Stimulated activated CD8-positive, alpha-beta memory T cell treated with anti-CD3 and anti-CD28 coated beads, Interleukin-12 subunit alpha, Interleukin-12 subunit beta, amount 100 ng/mL, for 24 hours (primary cell): ENCODE measurements around the gene NSL1.
"Not testable (repeated sequence)": the region's sequence is repeated elsewhere in the genome, so short reads cannot be mapped to it uniquely, and the experiment has no call there.

ENCODE experiments used
- DNase-seq: peaks from one replicate; pipeline ENCODE4 v3.0.0-alpha.2; 2020; ENCODE audit errors: extremely low read depth

Gene NSL1

DNA sequence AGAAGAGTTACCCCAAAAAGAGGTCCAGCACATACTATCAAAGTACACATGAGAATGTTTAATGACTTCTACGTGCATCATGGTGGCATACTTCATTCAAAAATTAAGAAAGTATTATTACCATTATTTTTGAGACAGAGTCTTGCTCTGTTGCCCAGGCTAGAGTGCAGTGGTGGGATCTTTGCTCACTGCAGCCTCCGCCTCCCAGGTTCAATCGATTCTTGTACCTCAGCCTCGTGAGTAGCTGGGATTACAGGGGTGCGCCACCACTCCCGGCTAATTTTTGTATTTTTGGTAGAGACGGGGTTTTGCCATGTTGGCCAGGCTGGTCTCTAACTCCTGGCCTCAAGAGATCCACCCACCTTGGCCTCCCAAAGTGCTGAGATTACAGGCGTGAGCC, 79.6 kb downstream of the NSL1 start:
- not testable (repeated sequence) for DNase-seq

DNA sequence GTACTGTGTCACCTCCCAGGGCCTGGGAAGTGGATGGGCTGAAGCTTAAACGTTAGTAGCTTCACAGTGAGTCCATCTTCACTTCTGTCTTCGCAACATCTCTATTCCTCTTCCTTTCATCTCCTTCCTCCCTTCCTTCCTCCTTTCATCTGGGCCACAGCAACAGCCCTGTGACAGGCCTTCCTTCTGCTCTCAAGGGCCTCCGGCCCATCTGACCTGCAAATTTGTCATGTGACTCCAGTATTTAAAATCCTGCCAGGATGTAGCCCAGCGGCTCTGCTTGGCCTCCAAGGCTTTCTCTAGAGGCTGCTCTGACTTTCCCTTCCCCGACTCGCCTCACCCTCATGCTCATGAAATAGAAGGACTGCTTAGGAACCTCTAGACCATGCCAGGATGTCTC, 81.0 kb downstream of the NSL1 start:
- no peak for DNase-seq

- DNase-seq: no peak
Observed at GRCh38 chr1:212703991-212704564, 87.5 kb downstream of the NSL1 start.

DNA sequence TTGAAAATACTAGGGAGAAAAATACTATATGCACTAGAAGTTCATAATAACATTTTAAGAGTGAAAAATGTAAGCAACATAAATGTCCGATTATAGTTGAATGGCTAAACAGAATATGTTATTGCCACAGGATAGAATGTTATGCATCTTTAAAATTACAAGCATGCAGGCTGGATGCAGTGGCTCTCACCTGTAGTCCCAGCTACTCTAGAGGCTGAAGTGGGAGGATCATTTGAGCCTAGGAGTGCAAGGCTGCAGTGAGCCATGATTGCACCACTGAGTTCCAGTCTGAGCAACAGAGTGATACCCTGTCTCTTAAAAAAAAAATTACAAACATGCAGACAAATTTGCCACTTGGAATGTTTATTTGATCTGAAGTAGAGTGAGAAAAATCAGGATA, 88.9 kb downstream of the NSL1 start:
- DNase-seq: no peak

DNA sequence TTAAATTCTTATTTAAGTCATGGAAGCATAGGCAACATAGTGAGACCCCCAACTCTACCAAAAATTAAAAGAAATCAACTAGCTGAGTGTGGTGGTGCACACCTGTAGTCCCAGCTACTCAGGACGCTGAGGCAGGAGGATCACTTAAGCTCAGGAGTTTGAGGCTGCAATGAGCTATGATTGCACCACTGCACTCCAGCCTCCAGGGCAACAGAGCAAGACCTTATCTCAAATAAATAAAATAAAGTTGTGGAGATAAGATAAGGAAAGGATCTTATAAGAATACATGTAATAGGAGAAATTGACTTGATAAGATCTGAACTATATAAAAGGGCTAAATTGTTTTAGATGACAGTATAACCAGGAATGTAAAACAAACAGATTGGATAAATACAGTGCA, 89.7 kb downstream of the NSL1 start:
- no peak for DNase-seq

DNA sequence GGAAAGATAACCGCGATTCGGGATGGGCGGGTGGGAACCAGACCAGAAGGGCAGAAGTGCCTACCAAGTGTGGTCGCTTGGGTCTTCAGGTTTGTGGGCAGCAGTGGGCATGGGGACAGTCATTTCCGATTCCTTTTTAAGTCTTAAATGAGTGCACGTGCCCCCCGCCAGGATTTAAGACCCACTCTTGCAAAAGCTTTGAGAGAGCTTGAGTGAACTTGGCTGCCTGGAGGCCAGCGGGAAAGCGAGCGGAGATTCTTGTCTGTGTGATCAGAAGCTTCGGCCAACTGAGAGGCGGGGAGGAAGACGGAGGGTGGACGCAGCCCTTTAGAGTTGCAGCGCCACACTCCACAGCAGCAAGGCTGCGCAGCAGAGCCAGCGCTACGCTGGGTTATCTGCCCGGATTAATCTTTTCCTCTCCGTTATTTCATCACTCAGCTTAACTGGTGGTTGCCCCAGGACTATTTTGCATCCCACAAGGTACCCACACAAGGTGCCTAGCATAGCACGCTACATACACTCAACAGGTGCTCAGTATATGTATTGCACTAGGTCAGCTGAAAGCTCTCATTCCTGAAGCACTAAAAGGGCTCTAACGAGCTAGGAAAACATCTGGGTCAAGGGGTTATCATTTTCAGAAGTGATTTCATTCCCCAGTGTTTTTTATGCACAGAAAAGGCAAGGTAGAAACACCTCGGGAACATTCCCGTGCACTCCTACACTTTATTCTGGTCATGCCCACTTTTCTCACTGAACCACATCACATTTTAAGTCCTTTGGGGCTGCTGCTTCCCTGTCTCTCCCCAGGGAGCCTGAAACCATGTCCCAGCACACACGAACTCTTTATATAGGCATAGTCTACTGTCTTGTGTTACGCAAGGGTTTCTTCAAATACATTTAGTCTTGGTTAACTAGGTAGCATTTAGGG, 90.4 kb downstream of the NSL1 start:
- DNase-seq: no peak

DNA sequence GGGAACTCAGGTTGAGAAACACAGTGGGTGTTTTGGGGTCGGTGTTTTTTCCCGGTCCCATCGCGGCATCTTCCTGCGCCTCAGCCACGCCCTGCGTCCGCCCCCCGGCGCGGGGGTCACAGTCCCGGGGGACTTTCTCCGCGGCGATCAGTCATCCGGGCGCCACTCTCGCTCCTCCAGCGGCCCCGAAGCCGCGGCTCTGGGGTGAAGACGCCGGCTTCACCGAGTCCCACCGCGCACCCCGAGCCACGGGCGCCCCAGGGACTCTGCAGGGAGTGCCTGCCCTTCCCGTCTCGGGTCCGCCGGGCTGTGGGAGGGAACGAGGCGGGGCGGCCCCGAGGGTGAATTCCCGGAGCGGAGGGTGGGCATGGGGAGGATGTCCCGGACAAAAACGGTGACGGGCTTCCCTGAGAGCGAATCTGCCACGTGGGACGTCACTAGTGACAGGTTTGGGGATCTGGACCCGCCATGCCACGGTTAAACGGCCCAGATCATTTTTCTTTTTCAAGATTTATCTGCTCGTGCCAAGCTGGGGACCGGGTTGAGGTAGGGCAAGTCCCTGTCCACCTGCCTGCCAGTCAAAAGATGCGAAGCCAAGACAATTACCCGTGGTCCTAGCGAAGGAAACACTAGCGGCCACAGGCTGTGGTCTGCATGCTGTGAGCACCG, 91.2 kb downstream of the NSL1 start:
- DNase-seq: no peak

DNA sequence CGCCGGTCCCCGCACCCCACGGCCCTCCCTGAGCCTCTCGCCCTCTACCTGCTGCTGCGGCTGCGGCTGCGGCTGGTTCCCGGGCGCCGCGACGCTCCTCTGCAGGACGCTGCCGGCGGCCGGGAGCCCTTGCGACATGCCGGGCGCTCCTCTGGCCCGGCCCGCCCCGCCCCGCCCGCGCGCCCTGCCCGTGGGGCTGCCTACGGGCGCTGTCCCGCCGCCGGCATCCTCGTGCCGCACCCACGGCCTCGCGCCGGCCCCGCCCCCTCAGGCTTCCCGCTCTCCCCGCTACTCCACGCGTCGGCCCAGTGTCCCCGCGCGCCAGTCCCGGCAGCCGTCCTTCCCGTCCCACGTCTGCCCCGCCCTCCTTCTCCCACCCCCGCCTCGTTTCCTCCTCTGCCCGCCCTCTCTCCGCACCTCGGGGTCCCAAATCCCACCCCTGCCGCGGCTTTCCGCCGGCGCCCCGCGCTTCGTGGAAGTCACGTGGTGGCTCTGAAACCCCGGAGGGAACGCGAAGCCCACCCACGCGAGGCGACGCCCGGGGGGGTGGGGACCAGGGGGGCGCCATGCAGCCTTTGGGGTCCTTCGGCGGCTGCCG, 91.9 kb downstream of the NSL1 start, which contains the start of gene BATF3:
Gene BATF3, minus strand, starts transcription at position 216 of the 598 bp plus-strand sequence. Its CDS starts 78 bp downstream, at position 138.
- no peak for DNase-seq

GRCh38 chr1:212699104-212699624, 92.4 kb downstream of the NSL1 start:
- no peak for DNase-seq

- no peak for DNase-seq
Observed at GRCh38 chr1:212698467-212699103, 93.0 kb downstream of the NSL1 start.

GRCh38 chr1:212696721-212697331, 94.8 kb downstream of the NSL1 start:
- no peak for DNase-seq

DNA sequence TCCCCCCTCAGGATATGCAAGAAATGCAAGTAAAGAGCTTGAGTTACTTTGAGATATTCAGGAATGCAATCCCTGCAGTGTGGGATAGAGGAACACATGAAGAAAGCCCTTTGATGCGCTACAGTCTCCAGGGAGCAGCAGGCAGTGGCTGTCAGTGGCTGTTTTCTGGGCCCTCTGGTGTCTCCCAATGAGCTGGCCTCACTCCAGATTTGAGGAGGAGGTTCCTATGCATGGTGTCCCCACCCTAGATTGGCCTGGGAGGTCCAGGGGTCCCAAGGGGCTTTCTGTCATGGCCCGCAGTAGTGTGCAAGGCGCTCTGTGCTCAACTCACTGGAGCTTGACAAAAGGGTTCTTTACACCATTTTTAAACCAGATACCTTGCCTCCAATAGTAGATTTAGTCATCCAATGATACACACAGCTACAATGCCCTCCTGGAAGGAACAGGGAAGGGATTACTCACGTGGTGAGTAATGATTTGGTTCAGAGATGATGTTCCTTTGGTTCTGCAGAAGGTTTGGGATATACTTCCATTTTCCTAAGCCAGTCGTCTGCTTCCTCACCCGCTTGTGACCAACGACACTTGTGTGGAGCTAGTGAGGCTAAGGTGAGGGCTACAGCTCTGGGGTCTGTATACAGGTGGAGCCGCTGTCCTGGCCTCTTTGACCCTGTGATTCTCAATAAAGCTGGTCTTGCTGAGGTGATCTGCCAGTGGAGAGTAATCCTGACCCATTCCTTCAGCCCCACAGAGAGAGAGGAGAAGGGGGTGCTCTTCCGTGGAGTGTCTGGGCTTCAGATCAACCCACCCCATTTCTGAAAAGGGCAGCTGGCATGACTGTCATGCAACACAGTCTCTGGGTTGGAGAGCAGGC, 98.6 kb downstream of the NSL1 start:
- DNase-seq: no peak

DNA sequence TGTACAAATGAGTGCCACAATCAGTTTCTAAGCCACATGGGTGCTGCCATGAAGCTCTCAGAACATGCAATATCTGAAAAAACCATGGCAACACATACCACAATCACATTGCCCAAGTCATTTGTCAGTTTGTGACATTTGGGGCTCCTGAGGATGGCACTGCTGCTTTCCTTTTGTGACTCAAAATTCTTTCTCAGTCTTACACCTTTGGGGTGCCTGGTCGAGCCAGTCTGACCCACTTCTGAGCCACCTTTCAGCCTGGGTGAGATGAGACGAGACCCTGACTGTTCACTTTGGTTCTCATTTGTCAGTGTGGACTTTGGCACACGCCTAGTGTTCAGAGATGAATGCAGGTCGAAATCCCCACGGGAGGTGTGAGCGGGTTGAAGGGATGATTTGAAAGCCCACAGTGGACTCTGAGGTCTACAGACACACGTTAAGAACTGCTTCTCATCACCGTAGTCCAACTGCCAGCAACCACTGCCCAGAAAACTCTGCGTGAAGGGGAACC, 100.0 kb downstream of the NSL1 start:
- no peak for DNase-seq

GRCh38 chr1:212690816-212691403, 100.7 kb downstream of the NSL1 start:
- no peak for DNase-seq

- DNase-seq: no peak
Observed at GRCh38 chr1:212689758-212690529, 101.6 kb downstream of the NSL1 start.

DNA sequence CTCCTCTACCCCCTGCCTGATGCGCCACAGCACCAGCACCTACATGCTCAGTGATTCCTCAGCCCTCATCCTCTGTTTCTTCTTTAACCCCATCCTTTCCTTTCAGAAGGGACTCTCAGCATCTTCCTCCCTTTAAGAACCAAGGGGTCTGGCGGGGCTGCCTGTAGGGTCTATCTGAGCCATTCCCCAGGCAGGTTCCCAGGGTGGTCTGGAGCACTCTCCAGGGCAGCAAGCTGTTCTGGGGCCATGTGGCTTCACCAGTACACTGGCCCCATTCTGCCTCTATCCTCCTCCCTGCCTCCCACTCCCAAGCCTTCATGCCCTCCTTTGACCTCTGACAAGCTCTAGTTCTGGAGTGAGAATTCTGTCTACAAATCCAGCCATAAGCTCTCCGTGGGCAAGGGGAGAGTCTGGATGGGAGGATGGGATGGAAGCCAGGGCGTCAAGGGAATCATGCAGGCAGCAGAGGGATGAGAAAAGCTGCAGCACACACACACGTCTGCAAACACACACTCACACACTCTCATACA, 102.3 kb downstream of the NSL1 start:
- no peak for DNase-seq

DNA sequence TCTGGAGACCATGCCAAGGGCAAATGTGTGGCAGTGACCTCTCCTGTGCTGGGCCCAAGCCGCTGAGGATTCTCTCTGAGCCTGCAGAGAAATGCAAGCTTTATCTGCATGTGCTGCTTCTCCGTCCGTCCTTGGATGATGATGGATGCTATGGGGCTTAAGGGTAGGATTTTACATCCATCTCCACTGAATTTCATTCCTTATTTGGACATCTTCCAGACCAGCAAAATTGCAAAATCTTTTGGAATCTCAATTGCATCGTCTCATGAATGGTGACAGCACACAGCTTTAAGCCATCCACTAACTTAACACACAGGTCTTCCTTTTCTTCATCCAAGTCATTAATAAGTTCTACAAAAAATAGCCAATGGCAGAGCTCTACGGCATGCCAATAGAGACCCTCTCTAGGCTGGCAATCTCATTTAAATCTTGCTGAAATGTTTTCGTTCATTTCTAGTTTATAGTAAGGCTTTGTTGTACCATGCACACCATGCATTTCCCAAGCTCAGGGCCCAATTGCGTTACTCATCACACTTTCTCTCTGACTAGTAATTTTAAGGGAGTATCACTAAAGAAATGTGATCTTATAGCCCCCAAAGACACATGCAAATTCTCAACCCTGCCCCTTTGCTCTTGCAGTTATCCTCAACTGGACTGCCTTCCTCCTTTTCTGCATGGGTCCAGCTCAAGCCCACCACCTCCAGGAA, 103.1 kb downstream of the NSL1 start:
- DNase-seq: no peak

- no peak for DNase-seq
Observed at GRCh38 chr1:212687811-212688210, 103.8 kb downstream of the NSL1 start.
